Stimulated activated naive CD8-positive, alpha-beta T cell treated with anti-CD3 and anti-CD28 coated beads, Interleukin-15, Interleukin-2, amounts not matched to agents 100 ng/mL and 50 ng/mL, for 24 hours (primary cell): ENCODE data around the gene APCDD1L.
"Not testable (repeated sequence)": the region's sequence is repeated elsewhere in the genome, so short reads cannot be mapped to it uniquely, and the experiment has no call there.

Experiments
- H3K27ac Mint-ChIP-seq: one replicate; pipeline ENCODE4 v1.8.0; 2021; ENCODE audit warnings: mild to moderate bottlenecking, mixed read lengths
- H3K27me3 Mint-ChIP-seq: one replicate; pipeline ENCODE4 v1.8.0; 2021; ENCODE audit warnings: mixed read lengths
- H3K36me3 Mint-ChIP-seq: one replicate; pipeline ENCODE4 v1.8.0; 2021; ENCODE audit warnings: low read depth, mixed read lengths
- H3K4me1 Mint-ChIP-seq: one replicate; pipeline ENCODE4 v1.8.0; 2021; ENCODE audit warnings: low read depth, mixed read lengths
- H3K4me3 Mint-ChIP-seq: one replicate; pipeline ENCODE4 v1.8.0; 2021; ENCODE audit warnings: mild to moderate bottlenecking, mixed read lengths
- H3K9me3 Mint-ChIP-seq: one replicate; pipeline ENCODE4 v1.8.0; 2021; ENCODE audit warnings: mixed read lengths

Gene APCDD1L

DNA sequence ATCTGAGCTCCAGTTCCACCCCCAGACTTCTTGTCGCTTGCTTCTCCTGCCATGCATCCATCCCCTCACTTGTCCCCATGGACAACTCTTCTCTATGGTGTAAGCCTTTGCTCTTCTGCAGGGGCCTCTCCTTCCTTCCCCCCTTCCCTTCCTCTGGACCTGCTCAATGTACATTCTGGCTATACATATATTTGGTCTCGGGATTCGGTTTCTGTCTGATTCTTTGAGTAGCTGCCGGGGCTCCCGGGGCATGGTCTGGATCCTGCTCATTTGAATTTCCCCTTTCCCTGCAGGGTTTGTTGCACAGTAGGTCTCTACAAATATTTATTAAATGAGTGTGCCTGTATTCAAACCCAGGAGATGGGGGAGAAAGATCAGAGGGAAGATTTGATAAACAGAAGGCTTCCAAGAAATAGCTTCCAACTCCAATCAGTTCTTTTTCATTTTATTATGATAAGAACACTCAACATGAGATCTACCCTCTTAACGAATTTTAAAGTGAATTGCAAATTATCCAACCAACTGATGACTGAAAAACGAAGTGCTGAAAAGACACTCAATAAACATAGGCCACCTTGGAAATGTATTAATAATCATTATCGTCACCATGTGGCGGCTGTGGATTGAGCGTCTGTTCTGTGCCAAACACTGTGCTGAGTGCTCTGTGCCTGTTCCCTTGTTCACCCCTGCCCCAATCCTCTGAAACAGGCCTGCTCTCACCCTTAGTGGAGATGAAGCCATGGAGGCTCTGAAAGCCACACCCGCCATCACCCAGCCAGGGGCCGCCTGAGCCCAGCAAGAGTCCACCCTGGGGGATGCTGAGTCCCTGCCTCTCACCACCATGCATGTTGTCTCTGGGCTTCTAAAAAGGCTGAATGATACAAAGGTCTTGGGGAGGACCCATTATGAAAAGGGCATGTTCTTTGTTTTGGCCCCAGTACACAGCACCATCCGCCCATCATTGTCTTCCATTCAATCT is 34.3 kb upstream of the APCDD1L start:
- Mint-ChIP-seq H3K27me3 (peaks cover 7% of the 10 kb centered on the region), H3K27ac (no peak overlapping the region), H3K36me3 (no peaks in the 10 kb centered on the region), H3K9me3 (no peaks in the 10 kb centered on the region), H3K4me3 (no peak overlapping the region), H3K4me1 (no peaks in the 10 kb centered on the region)

DNA sequence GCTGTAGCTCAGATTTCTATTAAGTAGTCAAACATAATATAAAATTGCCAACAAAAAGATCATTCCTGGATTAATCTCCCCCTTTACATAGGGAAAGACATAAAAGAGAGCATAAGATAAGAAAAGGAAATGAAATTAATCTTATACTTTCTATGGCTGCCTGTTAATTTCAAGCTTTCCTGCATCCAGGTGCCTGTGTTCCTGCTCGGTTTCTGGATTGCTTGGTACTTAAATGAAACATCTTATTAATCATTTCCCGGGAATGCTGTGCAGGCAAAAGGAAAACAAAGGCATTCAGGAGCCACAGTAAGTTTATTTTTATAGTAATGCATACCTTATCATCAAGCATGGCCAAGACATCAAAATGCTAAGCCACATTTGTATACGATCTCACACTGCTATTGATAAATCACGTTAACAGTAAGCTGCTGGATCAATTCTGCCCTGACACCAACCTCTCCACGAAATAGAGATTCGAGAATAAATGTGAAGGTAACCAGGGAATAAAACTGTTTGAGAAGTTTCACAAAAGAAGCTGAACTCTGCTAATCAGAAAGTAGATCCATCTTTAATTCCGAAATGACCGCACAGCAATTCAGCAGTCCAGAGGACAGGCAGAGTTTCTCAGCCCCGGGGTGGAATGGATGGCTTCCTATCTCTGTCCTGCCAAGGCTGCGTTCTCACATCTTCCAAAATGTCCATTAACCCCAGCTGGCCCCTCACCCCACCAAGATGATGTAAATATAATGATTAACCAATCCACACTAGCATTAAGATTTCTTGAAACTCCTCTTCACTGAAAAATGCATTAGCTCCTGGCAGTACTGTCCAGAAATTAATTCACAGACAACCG is 32.6 kb upstream of the APCDD1L start:
- Mint-ChIP-seq H3K4me1 (no peaks in the 10 kb centered on the region), H3K27me3 (peaks cover 4% of the 10 kb centered on the region), H3K4me3 (no peak overlapping the region), H3K36me3 (no peaks in the 10 kb centered on the region), H3K27ac (no peak overlapping the region), H3K9me3 (no peaks in the 10 kb centered on the region)

DNA sequence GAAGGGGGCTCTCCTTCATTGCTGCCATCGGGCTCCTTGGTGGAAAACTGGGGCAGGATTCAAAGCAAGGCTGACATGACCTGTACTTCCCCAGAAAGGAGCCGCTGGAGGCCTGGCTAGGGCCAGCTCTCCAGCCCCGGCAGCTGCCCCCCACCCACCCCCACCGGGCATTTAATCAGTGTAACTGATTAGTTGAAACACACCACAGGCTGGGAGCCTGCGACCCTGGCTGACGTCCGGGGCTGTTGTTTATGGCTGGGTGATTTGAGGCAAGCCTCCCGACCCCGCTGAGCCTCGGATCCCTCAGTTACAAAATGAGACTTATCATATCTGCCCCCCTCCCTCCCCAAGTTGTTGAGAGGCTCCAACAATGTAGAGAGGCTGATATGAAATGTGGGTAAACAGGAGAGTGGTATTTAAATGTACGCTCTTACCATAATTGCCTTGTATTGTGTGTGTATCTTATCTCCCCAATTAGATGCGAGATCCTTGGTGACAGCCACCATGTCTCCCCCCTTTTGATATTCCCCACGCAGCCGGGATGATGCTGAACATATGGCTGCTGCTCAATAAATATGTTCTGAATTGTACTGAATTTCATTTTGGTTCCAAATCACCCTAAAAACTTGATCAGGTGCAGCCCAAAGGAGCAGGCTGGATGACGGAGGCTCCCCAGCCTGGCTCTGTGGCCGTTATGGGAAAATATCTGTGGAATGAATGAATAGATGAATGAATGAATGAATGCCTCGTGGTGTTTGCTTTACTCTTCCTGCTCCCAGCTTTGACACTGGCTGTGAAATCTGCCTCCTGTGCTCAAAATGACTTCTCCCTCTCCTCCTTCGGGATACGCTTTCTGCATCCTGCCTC is 31.8 kb upstream of the APCDD1L start:
- Mint-ChIP-seq H3K36me3 (no peaks in the 10 kb centered on the region), H3K27ac (no peak overlapping the region), H3K4me3 (no peak overlapping the region), H3K27me3 (peaks cover 4% of the 10 kb centered on the region), H3K4me1 (peaks cover 5% of the 10 kb centered on the region), H3K9me3 (no peaks in the 10 kb centered on the region)

DNA sequence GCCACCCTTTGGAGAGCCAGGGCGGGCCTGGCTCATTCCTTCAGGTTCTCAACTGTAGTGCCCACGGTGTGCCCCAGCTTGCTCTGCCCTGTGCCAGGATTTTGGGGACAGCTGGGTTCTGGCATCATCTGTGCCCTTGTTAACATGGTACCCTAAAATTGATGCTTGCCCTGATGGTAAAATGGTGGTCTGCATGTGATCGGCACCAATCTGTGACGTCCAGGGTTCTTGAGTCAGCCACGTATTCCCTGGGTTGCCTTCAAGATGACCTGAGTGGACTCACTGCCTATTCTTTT is 31.2 kb upstream of the APCDD1L start:
- Mint-ChIP-seq H3K4me1 (peaks cover 11% of the 10 kb centered on the region), H3K36me3 (no peaks in the 10 kb centered on the region), H3K27me3 (peaks cover 4% of the 10 kb centered on the region), H3K4me3 (no peak overlapping the region), H3K9me3 (no peaks in the 10 kb centered on the region), H3K27ac (no peak overlapping the region)

DNA sequence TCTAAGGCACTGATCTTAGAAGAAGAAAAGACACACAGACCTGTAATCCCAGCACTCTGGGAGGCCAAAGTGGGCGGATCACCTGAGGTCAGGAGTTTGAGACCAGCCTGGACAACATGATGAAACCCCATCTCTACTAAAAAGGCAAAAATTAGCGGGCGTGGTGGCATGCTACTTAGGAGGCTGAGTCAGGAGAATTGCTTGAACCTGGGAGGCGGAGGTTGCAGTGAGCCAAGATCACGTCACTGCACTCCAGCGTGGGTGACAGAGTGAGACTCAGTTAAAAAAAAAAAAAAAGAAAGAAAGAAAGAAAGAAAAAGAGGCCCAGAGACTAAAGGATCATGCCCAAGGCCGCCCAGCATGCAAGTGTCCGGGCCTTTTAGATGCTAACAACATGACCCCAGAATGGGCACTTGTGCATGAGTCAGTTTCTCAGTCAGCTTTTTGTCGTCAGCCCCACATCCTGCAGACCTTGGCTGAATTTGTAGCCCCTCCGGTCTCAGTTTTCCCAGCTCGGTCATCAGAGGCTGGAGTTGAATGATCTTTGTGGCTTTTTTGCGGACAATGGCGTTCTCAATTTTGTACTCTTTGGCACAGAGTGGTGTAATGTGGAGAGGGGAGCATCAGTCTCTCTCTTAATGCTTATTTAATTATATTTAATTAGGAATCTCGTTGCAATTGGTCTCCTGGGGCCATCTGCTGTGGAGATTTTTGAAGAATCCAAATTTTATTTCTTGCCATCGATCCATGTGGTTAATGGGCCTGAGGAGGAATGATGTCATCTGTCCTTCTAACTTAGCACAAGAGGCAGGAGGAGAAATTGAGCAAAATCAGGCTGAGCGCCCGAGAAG is 30.6 kb upstream of the APCDD1L start:
- Mint-ChIP-seq H3K36me3 (no peaks in the 10 kb centered on the region), H3K27ac (no peak overlapping the region), H3K9me3 (no peaks in the 10 kb centered on the region)

DNA sequence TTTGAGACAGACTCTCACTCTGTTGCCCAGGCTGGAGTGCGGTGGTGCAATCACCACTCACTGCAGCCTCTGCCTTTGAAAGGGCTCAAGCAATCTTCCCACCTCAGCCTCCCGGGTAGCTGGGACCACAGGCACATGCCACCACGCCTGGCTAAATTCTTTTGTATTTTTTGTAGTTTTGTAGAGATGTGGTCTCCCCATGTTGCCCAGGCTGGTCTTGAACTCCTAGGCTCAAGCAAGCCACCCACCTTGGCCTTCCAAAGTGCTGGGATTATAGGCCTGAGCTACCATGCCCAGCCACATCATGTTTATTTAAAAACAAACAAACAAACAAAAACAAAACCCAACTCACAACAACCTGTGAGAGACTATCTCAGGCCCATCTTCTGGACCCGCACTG is 29.7 kb upstream of the APCDD1L start:
- Mint-ChIP-seq H3K27ac (no peak overlapping the region), H3K27me3 (peaks cover 7% of the 10 kb centered on the region), H3K4me3 (no peak overlapping the region), H3K36me3 (no peaks in the 10 kb centered on the region), H3K9me3 (peaks cover 2% of the 10 kb centered on the region), H3K4me1 (peaks cover 13% of the 10 kb centered on the region)

More for the DNA sequence above, 30.6 kb upstream of the APCDD1L start:
- Mint-ChIP-seq H3K4me1 (peaks cover 13% of the 10 kb centered on the region), H3K4me3 (no peak overlapping the region), H3K27me3 (peaks cover 4% of the 10 kb centered on the region)

DNA sequence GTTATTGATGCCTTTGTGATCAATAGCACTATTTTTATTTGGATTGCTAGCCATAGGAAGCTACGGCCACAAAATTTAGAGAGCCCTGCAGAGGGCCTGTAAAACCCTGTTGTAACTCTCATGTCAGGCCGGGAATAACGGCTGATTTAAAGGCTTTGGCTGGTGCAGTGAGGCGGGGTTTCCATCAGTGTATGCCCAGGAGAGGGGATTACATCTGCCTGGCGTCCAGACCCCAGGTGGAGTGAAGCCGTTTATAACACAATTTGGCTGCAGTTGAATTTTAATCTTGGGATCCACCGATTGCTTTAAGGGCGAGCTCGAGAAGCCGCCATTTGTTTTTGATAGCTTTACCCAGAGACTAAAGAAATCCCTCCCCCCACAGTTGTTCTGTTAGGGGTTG is 29.1 kb upstream of the APCDD1L start:
- no peaks in the 10 kb centered on the region for H3K36me3 Mint-ChIP-seq
- peaks cover 7% of the 10 kb centered on the region for H3K27me3 Mint-ChIP-seq
- H3K9me3 Mint-ChIP-seq = peaks cover 4% of the 10 kb centered on the region

DNA sequence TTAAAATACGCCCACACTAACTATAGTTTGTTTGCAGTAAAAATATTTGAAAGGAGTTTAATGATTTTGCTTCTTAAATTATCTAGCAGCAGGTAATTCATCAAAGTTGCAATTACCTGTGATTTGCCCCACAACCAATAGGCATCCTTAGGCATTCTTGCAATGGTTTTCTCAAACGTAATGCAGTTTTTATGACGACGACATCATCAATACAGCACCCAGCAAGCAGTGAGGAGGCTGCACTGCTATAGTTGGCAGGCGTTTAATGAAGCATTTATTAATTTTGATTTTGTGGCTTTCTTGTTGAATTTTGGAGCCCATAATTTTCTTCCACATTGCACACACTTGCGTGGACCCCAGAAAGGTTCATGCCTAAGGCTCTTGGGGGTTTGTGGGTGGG is 28.1 kb upstream of the APCDD1L start:
- peaks cover 19% of the 10 kb centered on the region for H3K4me1 Mint-ChIP-seq
- no peaks in the 10 kb centered on the region for H3K36me3 Mint-ChIP-seq
- H3K9me3 Mint-ChIP-seq = peaks cover 8% of the 10 kb centered on the region
- no peak overlapping the region for H3K4me3 Mint-ChIP-seq
- peaks cover 7% of the 10 kb centered on the region for H3K27me3 Mint-ChIP-seq
- no peak overlapping the region for H3K27ac Mint-ChIP-seq

More for the DNA sequence above, 29.1 kb upstream of the APCDD1L start:
- Mint-ChIP-seq H3K27ac (no peak overlapping the region), H3K4me1 (peaks cover 13% of the 10 kb centered on the region), H3K4me3 (no peak overlapping the region)

DNA sequence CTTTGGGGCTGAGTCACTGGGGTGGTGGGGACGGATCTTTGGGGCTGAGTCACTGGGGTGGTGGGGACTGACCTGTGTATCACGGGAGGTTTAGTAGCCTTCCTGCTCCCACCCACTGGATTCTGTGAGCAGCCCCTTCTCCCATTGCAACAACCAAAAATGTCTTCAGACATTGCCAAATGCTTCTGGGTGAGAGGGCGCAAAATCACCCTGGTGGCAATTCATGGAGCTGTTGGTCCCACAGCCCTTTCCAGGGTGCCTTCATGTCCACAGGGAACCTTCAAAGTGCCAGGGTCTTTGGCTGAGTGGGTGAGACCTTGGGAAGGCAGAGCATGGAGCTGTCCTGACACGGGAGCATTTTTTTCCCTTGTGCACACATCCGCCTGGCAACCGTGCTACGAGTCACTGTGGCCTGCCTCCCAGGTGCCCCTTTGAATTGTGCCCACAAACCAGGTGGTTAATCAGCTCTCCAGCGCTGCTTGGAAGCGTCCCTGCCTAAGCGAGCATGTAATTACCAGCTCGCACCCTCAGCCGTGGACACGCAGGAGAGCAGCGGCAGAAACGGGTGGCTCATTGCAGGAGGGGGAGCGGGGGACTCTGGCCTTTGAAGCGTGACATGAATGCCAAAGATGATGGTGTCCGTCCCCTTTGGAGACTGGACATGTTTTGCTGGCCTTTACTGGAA is 27.4 kb upstream of the APCDD1L start:
- Mint-ChIP-seq H3K9me3 (peaks cover 15% of the 10 kb centered on the region), H3K27ac (no peak overlapping the region), H3K4me1 (peaks cover 19% of the 10 kb centered on the region), H3K27me3 (peaks cover 7% of the 10 kb centered on the region), H3K36me3 (no peaks in the 10 kb centered on the region), H3K4me3 (no peak overlapping the region)

DNA sequence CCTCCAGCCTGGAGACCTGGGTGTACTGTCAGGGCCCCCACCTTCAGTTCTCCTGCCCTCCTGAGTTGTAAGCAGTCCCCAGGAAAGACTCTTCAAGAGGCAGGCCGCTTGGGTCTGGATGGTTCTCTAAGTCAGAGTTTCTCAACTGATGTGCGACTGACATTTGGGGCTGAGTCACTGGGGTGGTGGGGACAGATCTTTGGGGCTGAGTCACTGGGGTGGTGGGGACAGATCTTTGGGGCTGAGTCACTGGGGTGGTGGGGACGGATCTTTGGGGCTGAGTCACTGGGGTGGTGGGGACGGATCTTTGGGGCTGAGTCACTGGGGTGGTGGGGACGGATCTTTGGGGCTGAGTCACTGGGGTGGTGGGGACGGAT is 26.8 kb upstream of the APCDD1L start:
- H3K4me3 Mint-ChIP-seq, H3K36me3 Mint-ChIP-seq, H3K27me3 Mint-ChIP-seq, H3K27ac Mint-ChIP-seq: not testable (repeated sequence)
- H3K4me1 Mint-ChIP-seq = peaks cover 19% of the 10 kb centered on the region
- H3K9me3 Mint-ChIP-seq = peaks cover 17% of the 10 kb centered on the region

DNA sequence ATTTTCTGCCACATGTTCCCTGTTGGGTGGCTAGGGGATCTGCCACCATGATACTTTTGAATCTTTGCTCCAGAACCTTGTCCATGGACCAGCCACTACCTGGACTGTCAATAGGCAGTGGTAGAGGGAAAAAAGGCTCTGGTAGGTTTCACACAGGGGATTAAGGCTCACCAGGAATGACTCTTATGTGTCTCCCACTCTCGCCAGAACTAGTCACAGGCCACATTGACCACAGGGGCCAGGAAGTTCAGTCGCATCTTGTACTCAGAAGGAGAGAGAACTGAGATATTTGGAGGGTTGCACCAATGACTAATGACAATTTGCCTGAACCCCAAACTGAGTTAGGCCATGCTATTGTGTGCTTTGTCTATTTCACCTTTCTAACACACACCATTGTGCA is 23.6 kb upstream of the APCDD1L start:
- Mint-ChIP-seq H3K27me3 (peaks cover 3% of the 10 kb centered on the region), H3K36me3 (no peaks in the 10 kb centered on the region), H3K27ac (no peak overlapping the region), H3K9me3 (peaks cover 22% of the 10 kb centered on the region), H3K4me3 (no peak overlapping the region), H3K4me1 (peaks cover 19% of the 10 kb centered on the region)

DNA sequence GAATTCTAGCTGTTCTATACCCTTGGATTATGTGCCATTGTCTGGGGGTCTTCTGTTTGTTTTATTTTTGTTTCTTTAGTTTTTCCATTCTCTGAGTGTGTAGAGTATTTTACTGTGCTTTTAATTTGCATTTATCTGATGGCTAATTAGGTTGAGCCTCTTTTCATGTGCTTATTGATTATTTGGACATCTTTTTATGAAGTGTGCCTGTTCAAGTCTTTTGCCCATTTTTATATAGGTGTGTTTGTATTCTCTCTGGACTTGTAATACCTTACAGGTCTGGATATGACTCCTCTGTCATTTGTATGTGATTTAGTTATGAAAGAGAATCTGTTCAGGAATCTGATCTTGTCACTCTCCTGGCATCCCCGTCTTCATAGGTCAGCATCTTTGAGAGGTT is 22.6 kb upstream of the APCDD1L start:
- Mint-ChIP-seq H3K9me3 (peaks cover 22% of the 10 kb centered on the region), H3K27ac (no peak overlapping the region), H3K36me3 (no peaks in the 10 kb centered on the region), H3K4me1 (peaks cover 19% of the 10 kb centered on the region), H3K4me3 (no peak overlapping the region), H3K27me3 (peaks cover 3% of the 10 kb centered on the region)

DNA sequence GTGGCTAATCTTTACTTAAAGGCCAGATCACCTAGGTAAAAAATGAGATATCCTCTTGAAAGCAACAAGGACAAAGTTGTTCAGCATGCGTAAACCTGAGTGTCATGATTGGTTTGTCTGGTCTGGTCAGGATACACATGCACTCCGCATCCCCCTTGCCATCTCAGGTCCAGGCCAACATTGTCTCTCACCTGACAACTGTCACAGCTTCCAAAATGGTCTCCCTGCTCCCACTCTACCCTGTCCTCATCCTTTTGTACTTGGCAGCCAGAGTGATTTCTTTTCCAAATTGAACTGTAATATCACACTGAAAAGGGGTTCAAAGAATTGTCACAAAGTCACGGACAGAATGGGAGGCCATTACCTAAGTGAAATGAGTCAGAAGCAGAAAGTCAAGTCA is 21.1 kb upstream of the APCDD1L start:
- Mint-ChIP-seq H3K27me3 (peaks cover 3% of the 10 kb centered on the region), H3K4me1 (peaks cover 7% of the 10 kb centered on the region), H3K9me3 (peaks cover 36% of the 10 kb centered on the region), H3K36me3 (peaks cover 9% of the 10 kb centered on the region), H3K4me3 (no peak overlapping the region), H3K27ac (no peak overlapping the region)
